ENCODE results near the gene LUZP2.

LUZP2 gene

DNA sequence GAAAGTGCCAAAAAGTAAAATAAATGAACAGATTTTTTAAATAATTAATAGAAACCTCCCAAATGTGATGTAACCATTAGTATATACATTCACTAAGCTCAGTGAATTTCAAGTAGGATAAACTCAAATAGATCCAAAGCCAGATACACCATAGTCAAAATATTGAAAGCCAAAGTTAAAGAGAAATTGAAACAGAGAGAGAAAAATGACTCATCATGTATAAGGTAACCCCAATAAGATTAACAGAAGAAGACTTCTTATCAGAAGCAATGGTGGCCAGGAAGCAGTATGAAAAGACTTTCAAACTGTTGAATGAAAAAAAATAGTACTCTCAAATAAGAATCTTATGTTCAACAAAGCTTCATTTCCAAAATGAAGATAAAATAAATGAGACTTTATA lies 70.5 kb downstream of the LUZP2 start:
- DNase-seq (ENCODE audit: low read depth in 2 of 2) = no peak

DNA sequence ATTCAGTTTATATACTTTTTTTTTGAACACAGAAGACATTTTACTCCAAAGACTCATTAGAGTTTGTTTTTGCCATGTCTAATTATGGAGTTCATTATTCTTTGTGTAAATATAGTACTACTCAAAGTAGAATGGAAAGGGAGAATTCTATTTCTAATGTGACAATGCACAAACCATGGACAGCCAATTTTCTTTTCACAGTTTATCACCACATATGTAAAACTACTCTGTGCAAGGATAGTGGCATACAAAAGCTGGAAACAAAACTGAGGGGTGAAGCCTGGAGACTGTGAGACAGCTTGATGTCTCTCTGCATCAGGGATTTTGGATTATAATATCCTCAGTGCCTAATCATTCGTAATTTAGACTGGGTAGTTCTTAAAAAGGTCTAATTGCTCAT lies 75.5 kb downstream of the LUZP2 start:
- no peak for DNase-seq (ENCODE audit: low read depth in 2 of 2)

DNA sequence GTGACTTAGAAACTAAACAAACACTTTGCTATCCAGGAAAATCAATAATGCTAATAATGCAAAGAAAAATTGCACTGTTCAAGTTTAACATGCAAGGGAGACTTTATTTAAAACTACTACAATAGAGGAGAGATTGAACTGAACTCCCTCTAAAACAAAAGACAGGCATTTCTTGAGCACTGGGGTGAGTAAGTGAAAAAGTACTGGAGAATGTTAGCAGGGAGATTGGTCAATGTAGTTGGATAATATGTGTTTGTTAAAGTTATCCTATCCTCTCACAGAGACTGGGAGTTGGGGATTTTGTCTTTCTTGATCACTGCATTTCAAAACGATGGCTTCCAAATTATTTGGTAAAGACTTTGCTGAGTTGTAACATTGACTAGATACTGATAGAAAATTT lies 77.6 kb downstream of the LUZP2 start:
- DNase-seq (ENCODE audit: low read depth in 2 of 2) = no peak

- DNase-seq (ENCODE audit: low read depth in 2 of 2) = peak; percentile 60 to 62
Observed at GRCh38 chr11:24575392-24575791, 78.5 kb downstream of the LUZP2 start.

GRCh38 chr11:24585192-24585591 lies 88.3 kb downstream of the LUZP2 start:
- DNase-seq (ENCODE audit: low read depth in 2 of 2) = no peak

- no peak for DNase-seq (ENCODE audit: low read depth in 2 of 2)
Observed at GRCh38 chr11:24587635-24588034, 90.8 kb downstream of the LUZP2 start.

DNA sequence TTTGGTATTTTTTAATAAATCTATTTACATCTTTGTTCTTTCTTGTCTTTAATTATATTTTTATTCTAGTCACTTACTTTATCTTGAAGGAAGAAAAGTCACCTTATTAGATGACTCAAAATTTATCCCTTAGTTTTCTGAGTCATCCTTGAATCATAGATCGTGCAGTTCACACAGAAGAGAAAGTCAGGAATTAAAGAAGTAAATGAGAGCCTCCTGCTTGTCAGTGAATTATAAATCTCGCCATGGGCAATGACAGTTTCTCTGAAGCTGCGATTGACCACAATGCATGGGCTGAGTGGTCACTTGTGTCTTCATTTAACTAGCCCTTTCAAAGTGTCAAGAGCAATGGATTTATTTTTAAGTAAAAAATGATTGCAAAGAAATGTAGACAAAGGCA lies 91.2 kb downstream of the LUZP2 start:
- DNase-seq (ENCODE audit: low read depth in 2 of 2) = peak; percentile 26 to 28

DNA sequence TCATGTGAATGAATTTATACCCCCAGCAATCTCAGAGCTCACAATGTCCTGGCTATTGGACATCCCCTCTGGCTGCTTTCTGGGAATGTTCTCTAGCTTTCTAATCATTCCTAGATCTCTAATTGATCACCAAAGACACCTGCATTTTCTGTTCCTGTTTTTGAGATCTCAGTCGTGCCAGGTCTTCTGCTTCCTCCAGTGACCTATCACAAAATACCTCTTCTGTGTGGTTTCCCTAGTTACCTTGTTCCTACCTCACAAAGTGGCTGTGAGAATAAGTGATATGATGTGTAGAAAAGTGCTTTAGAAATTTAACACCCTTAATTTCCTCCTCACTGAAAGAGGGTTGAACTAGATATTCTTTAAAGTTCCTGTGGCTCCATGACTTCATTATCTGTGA lies 92.2 kb downstream of the LUZP2 start:
- DNase-seq (ENCODE audit: low read depth in 2 of 2) = no peak

- DNase-seq (ENCODE audit: low read depth in 2 of 2) = no peak
Observed at GRCh38 chr11:24591283-24591682, 94.4 kb downstream of the LUZP2 start.

DNA sequence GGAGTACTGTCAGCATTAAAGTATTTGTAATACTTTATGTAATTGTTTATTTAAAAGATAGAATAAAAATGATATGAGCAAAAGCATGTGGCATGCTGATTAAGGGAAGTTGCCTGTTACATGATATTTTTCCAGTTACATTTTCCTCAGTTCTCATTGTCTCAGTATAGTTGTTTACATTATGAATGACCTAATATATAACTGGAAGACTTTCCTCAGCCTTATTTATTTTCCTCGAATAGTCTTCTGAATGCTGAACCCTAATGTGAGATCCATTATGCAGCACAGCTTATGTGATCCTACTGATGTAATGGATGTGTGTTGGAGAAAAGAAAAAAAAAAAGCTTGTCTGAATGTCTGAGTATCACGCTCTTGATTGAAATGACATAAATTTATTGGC lies 95.5 kb downstream of the LUZP2 start:
- DNase-seq (ENCODE audit: low read depth in 2 of 2) = no peak

GRCh38 chr11:24593332-24593731 lies 96.5 kb downstream of the LUZP2 start:
- DNase-seq (ENCODE audit: low read depth in 2 of 2) = no peak

GRCh38 chr11:24594401-24594800 lies 97.5 kb downstream of the LUZP2 start:
- DNase-seq (ENCODE audit: low read depth in 2 of 2) = no peak

GRCh38 chr11:24598641-24599040 lies 101.8 kb downstream of the LUZP2 start:
- no peak for DNase-seq (ENCODE audit: low read depth in 2 of 2)

DNA sequence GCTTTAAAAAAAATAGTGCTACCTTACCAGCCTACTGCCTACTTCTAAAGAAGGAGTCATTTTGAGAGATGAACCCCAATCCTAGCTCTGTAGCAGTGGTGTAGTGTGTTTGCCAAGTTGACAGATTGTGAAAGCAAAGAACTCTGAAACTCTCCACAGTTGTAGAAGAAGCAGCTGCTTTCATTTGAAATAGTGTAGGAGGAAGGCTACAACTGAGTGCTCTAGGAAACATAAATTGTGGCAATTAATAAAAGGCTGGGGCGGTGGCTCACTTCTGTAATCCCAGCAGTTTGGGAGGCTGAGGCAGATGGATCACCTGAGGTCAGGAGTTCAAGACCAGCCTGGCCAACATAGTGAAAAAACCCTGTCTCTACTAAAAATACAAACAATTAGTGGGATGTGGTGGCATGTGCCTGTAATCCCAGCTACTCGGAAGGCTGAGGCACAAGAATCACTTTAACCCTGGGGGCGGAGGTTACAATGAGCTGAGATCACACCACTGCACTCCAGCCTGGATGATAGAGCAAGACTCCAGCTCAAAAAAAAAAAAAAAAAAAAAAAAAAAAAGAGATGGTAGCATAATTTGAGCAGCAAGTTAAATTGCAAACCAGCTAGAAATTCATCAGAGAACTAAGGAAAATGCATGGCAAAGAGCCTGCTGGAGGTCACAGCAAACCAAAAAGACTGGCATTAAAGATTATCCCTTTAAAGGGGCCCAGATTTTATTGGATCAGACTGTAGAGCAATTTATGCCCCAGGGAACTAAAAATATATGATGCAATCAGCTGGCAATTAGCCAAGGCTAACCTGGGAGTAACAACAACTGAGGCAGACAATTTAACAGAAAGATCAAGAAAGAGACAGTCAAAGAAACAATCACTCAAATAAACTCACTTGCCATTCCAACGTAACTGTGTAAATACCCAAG lies 112.6 kb downstream of the LUZP2 start:
- no peak for DNase-seq (ENCODE audit: low read depth in 2 of 2)

DNA sequence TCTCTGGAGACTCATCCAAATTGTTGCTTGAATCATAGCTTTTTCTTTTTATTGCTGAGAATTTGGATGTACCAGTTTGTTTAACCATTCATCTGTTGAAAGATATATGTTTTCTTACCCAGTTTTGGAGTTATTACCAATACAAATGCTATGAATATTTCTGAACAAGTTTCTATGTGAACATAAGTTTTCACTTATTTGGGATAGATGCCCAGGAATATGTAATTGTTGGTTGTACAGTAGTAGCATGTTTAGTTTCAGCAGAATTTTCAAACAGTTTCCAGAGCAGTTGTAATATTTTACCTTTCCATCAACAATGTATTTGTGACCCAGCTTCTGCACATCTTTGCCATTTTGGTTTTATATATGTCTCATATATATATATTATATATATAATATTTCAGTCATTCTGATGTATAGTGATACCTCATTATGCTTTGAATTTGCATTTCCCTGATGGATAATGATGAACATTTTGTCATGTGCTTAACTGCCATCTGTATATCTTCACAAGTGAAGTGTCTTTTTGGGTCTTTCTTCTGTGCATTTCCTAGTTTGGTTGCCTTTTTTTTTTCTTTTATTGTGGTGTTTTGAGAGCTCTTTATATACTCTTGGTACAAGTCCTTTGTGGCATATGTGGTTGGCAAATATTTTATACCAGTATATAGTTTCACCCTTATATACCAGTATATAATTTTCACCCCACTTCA lies 118.8 kb downstream of the LUZP2 start:
- DNase-seq (ENCODE audit: low read depth in 2 of 2) = peak in 1 of 2 experiments; percentile 16

- DNase-seq (ENCODE audit: low read depth in 2 of 2) = no peak
Observed at GRCh38 chr11:24617856-24618255, 121.0 kb downstream of the LUZP2 start.

DNA sequence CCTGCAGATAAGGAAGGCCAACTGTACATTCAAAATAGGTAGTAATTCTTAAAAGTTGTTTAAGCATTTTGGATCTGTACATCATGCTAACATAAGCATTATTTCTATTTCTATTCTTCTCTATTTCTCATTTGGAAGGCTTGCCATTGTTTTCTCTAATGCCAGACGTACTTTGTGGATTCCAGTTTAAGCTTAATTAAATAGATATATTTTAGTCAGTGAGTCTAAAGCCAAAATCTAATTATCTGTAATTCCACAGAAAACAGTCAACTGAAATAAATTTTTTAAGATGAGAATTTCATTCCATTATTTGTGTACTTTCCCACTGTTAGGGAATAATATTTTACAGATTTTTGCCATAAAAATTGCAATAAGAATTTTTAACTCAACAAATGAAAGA lies 123.0 kb downstream of the LUZP2 start:
- no peak for DNase-seq (ENCODE audit: low read depth in 2 of 2)

- DNase-seq (ENCODE audit: low read depth in 2 of 2) = no peak
Observed at GRCh38 chr11:24622262-24622661, 125.4 kb downstream of the LUZP2 start.

DNA sequence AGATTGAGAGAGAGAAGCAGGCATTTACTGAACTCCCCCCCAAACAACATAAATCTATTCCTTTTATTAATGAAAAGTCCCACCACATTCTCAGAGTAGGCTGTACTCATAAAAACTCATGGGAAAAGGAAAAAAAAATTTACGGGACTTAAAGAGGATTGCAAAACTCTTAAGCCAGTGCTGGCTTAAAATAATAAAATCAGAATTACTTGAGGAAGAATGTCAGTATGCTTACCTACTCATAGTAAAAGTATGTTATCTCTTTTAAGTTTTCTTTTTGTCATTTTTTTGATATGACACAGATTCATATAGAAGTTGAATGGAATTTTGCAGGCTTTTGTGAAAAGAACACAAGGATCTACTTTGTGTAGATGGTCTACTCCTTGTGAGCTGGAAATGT lies 126.3 kb downstream of the LUZP2 start:
- DNase-seq (ENCODE audit: low read depth in 2 of 2) = peak; percentile 33 to 44

GRCh38 chr11:24624432-24624831 lies 127.6 kb downstream of the LUZP2 start:
- DNase-seq (ENCODE audit: low read depth in 2 of 2) = no peak

DNA sequence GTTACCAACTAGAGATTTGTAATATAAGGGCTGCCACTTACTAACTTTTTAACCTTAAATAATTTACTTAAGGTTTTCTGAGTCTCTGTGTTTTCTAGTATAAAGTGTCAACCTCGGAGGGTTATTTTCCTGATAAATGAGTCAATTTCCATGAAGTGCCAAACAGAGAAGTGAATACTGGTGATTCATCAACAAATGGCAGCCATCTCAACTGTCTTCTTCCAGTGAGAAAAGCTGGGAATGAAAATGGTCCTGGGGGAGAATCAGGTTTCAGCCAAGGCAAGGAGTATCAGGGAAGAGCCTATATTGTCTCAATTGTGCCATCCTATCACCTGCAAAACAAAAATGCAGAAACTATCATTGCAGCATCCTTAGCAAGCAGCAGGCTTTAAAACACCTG lies 129.1 kb downstream of the LUZP2 start:
- no peak for DNase-seq (ENCODE audit: low read depth in 2 of 2)

DNA sequence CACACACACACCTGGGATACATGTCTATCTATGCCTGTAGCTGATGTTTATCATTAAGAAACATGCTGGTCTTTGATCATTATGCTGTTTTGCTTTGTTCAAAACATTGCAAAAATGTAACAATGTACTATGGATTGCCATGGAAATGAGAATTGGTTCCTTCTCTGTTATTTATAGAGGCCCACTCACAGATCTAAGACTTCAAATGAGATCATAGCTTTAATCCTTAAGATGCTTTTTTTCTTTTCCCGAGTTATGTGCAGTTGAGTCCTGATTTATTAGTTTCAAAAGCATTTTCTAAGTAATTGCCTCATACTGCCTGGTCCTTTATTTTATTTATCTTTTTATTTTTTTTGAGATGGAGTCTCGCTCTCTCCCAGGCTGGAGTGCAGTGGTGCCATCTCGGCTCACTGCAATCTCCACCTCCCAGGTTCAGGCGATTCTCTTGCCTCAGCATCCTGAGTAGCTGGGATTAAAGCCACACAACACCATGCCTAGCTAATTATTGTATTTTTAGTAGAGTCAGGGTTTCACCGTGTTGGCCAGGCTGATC lies 131.4 kb downstream of the LUZP2 start:
- no peak for DNase-seq (ENCODE audit: low read depth in 2 of 2)

All from fibroblast of skin of left quadriceps (primary cell).